C1 segment of cervical spinal cord (tissue), 14 donors: ENCODE measurements around the gene DYSF.

ENCODE experiments used
- DNase-seq, 14 donors: peaks; one replicate each; lab custom pipeline; 2025; lab: John Stamatoyannopoulos, UW

The DYSF gene

DNA sequence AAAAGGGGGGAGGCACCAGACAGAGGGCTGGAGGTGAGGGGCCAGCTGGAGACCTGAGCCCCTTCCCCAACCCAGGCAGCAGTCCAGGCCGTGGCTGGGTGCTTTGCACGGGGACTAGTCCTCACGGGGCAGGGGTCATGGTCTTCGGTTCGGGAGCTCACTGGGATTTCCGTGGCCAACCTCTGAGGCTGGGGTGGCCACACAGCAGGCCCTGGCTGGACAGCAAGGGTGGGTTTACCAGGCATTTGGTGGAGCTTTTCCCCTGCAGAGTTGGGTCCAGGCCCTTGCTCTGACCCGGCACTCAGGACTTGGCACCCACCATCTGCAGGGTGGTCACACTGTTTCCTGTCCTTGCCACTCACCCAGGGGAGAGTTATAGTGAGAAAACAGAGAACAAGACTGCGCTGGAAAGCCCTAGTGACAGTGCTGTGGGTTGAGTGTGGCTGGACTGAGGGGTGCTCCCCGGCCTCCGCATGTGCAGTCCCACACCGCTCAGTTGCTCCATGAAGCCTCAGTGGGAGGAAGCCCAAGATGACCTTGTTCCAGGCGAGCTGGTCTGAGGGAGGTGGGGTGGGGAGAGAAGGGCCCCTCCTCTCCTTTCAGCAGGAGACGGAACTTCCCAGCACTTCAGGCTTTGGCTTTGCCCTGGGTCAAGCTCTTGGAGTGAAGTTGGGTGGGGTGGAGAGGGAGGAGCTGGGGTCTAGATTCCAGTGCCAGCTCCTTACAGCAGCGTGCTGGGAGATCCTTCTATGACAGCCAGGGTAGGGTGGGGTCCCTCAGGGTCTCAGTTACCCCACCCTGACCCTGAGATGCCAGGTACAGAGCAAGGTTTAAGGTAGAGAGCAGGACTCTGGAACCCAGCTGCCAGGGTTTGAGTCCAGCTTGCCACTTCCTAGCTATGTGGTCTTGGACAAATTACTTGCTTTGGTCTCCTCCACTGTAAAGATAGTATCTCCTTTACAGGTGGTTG lies 219.8 kb downstream of the DYSF start:
- no peak for DNase-seq

DNA sequence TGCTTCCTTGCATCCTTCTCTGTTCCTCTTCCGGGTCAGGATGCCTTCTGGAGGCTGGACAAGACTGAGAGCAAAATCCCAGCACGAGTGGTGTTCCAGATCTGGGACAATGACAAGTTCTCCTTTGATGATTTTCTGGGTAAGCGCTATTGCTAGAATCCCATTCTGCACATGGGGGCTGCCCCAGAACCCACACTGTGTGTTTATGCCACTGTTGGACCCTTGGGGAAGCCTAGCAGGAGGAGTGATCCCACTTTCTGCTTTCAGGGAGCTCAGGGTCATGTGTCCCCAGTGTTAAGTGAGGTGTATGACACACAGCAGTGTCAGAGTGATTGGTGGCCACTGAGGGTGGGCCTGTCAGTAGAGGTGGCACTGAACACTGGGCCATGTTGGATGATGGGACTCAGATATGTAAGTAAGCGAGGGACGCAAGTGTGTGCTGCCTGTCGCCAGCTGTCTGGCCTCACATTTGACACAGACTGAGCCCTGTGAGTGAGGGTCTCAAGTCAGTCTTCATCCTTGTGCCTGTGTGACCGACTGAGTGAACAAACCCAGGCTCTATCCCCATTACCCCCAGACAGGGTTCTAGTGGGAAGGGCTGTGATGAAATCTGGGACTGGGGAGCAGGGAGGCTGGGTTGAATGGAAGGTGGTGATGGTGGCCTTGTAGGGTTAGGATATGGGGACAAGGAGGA lies 220.9 kb downstream of the DYSF start:
- DNase-seq = no peak

DNA sequence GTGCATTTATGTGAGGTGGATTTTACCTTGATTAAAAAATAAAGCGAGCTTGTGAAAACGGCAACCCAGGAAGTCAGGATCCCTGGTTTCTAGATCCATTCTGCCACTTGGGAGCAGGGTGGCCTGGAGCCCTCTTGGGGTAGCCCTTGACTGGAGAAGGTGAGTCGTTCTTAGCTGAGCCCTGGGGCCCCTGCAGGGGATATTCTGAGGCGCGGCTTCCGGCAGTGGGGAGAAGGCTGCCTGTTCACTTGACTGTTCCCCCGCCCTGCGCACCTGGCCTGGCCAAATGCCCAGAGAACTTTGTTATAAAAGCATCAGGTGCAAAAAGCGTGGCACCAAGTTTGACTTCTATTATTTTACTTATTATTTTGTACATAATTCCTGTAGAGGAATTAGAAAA lies 221.9 kb downstream of the DYSF start:
- no peak for DNase-seq

DNA sequence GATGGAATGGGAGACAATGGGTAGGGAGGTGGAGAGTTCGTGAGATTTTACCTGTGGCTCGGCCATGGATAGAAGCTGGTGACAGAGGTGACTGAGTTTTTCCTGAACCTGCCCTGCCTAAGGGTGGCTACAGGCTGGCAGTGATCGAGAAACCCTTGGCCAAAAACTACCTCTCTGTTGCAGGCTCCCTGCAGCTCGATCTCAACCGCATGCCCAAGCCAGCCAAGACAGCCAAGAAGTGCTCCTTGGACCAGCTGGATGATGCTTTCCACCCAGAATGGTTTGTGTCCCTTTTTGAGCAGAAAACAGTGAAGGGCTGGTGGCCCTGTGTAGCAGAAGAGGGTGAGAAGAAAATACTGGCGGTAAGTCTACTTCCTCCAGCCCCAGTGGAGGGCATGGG lies 225.5 kb downstream of the DYSF start:
- DNase-seq = peak in 1 of 14 donors; percentile 14

DNA sequence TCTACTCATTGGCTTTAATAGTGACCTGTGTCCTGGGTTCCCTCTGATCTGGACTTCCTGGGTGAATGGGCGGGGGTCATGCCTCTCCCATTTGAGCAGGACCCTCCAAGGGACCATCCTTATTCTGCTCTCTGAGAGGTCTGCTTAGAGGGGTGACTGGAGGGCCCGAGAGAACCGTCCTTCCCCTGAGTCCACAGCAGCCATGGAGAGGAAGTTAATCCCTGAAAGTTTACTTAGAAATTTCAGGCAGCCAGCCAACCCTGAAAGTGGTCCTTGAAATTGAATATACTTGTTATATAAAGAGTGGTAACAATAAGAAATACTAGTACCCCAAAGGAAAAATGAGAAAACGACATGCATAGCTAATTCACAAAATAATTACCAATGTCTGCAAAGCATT lies 226.1 kb downstream of the DYSF start:
- no peak for DNase-seq

DNA sequence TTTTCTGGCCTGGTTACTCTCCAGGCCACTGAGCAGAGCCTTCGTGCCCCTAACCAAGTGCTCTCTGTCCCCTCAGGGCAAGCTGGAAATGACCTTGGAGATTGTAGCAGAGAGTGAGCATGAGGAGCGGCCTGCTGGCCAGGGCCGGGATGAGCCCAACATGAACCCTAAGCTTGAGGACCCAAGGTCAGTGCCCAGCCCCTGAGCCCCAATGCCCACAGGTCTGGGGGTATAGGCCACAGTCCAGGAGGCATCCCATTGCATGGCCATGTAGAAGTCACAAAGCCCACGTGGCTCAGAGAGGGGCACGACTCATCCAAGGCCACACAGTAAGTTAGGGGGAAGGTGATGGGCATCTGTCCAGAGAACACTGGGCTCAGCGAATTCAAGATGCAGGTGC lies 227.6 kb downstream of the DYSF start:
- no peak for DNase-seq

DNA sequence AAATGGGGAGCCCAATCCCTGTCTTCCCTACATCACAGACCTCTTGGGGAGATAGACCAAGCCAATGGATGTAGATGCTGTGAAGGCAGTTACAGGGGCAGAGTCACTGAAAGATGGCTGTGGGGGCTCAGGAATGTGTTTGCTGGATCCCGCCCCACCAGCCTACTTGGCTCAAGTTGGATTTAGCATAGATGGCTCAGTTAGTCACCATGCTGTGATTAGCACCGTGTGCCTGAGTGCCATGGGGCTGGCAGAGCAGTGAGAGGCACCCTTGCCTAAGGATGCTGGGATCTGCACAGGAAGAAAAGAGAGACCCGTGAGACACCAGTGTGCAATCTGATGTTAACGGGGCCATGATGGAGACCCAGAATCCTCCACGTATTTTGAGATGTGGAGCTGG lies 228.3 kb downstream of the DYSF start:
- no peak for DNase-seq

DNA sequence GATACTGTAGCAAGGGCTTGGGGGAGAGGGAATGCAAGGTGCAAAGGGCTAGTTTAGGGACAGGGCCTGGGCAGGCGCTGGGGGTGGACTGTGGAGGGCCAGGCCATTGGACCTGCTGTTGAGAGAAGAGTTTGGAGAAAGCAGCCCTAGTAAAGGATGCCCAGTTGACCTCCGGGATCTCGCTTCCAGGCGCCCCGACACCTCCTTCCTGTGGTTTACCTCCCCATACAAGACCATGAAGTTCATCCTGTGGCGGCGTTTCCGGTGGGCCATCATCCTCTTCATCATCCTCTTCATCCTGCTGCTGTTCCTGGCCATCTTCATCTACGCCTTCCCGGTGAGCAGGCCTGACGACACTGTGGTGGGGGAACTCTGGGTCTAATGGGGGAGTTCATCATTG lies 229.0 kb downstream of the DYSF start:
- DNase-seq = no peak

DNA sequence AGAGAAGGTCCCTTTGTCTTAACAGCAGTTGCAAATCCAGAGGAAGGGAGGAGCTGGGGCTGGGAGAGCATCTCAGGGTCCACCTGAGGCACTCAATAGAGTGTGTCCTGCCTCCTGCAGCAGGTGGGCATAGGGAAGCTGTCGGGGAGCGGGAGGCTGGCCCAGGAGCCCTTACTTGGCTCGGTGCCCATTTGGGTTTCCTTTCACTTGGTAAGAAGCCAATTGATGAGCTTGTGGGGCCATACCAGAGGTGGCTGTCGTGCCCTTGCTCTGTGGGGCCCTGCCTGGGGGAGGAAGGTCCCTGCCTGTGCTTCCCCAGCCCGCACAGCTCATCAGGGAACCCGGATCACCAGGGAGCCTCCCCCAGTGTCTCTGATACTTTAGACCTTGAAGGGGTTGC lies 229.7 kb downstream of the DYSF start:
- DNase-seq = no peak

DNA sequence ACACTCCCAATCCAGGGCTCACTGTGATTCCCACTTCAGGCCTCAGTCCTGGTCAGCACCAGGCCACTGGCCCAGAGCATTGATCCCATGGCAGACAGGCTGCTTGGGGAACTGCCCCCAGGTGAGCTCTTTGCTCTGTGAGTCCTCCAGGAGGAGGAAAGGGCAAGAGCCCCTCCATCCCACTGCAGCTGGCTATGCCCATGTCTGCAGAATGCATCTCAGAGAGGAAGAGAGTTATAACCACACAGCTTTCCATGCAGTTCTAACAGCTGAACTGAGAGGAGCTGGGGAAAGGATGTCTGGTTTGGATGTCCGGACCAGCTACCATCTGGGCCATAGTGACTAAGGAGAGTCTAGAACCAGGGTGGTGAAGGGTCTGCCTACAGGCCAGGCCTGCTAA lies 230.3 kb downstream of the DYSF start:
- DNase-seq = no peak

DNA sequence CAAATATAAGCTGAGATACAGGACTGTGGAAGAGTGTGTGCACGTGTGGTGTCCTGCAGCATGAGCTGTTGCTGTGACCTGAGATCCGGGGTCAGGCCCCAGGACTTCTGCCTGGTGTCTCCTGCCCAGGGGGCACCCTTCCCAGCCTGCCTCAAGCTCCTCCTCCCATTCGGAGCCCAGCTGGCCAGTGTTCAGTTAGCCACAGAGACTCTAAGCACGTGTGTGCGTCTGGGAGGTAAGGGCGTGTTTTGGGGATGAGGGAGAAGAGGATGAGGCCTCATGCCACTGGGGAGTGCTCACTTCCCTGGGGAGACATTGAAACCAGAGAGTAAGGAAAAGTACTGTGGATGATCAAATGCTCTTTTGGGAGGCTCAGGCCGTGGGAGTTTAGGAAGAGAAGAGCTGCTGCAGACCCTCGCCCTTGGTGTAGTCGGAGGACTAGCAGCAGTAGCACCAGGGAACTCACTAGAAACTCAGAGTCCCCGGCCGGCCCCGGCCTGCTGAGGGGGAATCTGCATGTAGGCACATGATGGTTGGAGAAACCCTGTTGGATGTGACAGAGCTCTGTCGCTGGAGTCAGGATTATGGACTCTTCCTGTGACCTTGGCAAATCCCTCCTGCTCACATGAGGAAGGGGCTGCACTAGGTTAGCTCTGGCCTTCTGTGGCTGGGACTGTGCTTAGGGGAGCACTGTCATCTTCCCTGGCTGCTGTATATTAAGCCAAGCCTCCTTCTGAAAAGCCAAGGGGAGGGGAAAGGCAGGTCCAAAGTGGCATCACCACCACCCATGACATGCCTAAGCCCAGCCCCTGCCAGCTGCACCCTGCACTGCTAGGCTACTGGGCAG lies 231.1 kb downstream of the DYSF start:
- DNase-seq = no peak

DNA sequence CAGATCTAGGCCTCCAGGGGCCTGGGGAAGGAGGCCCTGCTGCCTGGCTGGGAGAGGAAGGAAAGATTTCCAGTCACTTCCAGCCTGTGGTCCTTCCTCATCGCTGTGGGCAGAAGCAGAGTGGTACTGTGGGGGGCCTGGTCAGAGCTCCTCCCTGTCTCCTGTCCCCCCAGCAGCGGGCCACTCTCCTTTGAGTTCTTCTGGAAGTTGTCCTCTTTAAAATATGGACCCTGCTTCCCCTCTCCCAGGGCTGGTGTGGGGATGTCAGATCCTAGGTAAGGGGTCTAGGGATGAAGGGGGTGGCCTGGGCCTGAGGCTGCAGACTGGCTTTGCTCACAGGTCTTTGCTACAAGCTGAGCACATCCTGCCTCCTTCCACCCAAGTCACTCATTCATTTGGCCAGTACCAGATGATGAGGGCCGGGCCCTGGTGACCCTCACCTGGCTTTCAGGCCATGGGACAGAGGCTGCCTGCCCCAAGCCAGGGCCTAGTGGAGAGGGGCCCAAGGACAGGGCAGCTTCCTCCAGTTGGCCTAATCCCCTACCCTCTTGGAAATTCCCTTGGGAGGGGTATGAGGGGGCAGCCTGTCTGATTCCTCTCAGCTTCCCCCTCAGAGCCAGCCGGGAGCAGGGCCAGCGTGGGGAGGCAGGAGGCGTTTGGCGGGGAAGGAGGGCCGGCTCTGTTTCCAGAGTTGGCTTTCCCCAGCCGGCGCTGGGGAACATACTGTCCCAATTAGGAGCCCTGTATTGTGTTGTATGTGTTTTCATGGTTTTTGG lies 231.9 kb downstream of the DYSF start:
- DNase-seq = peak in 8 of 14 donors; percentile 11 to 64 (median 40)

DNA sequence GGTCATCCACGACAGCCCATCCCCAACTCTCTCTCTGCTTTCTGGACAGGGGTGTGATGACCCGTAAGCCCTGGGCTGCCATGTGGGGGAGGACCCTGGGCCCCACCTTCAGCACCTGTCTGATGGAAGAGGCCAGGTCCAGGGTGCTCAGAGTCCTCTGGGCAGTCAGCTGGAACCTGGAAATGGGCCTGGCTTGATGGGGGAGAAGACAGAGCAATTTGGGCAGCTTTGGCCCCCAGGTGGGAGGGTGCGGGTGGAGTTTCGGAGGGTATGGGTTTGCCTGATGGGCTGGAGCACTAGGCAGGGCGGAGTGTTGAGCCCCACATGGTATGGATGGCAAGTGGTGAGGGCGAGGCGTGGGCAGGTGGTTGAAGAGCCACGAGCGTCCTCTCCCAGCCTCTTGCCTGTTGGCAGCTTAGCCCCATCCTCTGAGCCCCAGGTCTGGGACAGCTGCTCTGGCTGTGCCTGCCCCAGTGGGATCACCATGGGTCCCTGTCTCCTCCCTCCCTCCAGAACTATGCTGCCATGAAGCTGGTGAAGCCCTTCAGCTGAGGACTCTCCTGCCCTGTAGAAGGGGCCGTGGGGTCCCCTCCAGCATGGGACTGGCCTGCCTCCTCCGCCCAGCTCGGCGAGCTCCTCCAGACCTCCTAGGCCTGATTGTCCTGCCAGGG lies 232.7 kb downstream of the DYSF start:
- DNase-seq = no peak

DNA sequence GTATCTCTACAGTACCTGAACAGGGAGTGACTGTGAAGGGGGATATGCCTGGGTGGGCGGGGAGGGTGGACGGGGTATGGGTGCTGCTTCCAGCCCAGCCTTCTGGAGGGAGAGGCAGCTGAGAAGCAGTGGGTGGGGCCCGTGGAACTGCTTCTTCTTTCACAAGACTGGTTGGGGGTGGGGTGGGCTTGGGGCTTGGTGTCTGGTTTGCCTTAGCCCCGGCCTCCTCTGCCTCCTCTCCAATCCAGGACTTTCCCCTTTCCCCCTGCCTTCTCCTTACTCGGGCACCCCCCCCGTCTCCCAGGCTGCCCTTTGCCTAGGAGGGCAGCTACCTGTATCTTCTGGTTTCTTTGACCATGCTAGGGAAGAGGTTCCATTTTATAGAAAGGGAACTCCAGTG lies 233.4 kb downstream of the DYSF start:
- DNase-seq = no peak

DNA sequence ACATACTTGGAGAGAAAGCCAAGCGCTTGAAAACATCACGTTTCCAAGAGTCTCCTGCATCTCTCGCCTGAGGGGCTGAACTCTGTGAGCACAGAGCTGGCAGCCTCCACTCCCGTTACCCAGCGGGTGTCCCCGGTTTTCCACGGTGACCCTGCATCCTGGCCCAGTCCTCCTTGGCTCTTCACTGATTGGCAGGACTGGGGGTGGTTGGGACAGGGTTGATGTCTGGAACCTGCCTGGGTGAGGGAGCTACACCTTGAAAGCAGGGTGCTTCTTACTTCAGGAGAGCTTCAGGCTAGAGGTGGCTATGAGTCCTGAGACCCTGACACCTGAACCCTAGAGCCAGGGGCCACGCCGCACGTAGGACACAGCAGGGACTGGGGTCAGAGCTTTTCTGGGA lies 234.1 kb downstream of the DYSF start:
- DNase-seq = no peak

DNA sequence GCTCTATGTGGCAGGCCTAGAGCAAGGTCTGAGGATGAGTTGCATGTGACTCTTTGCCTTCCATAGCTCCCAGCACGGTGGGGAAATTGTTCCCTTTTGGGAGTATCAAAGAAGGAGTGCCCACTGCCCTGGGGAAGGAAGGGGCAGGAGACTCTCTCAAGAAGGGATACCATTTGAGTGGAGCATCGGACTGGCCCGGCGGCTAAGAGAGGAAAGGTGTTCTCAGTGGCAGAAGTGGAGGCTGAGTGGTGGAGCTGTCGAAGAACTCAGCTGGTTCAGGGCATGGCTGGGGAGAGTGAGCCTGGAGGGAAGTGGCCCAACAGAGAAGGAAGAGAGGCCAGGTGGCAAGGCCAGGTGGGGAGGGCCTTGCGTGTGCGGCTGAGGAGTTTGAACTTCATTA lies 235.2 kb downstream of the DYSF start:
- DNase-seq = no peak

DNA sequence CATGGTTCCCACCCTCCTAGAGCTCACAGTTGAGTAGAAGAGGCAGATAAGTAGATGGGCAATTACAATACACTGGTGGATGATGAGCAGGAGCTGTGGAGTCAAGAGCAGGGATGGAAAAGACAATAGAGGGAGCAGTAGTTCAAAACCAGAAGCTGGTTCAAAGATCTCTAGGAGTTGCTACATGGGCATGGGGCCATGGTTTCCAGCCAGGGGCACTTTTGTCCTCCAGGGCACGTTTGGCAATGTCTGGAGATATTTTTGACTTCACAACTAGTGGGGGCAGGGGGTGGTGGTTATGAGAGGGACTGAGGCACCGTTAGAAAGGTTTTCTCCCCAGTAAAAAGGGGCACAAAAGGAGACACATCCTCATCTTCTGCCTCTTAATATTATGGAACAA lies 236.0 kb downstream of the DYSF start:
- DNase-seq = no peak

DNA sequence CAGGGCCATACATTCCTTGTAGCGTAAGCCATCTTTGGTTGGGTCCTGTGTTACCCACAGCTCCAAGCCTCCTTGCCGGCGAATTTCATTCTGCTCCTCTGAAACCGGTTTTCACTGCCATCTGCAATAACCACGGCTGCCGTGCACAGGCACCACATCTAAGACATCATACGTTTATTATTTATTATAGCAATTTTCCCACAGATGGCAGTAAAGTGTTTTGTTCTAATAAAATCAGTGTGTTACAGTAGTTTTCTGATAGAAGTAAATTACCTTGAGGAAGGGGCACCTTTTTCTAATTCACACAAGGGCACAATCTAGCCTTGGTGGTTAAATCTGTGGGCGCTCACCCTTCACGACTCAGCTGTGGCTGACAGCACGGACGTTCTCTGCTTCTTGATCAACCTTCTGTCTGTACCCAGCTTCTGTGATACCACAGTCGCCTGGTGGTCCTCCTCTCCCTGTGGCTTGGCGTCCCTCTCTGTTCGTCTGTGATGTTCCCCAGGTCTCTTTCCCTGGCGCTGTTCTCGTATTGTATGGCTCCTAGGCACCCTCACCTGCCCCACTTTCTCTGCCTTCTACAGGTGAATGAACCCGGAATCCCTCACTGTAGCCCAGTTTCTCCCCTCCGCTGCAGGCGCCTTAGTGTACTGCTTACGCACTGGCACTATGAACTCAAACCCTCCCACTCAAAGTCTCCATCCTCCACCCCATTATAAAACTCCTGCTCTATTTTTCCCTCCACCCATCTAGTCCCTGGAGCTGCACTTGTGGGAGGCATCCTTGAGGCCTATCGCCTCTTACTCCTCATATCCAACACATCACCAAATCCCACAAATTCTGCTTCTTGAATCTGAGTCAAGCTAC lies 236.8 kb downstream of the DYSF start:
- DNase-seq = no peak

DNA sequence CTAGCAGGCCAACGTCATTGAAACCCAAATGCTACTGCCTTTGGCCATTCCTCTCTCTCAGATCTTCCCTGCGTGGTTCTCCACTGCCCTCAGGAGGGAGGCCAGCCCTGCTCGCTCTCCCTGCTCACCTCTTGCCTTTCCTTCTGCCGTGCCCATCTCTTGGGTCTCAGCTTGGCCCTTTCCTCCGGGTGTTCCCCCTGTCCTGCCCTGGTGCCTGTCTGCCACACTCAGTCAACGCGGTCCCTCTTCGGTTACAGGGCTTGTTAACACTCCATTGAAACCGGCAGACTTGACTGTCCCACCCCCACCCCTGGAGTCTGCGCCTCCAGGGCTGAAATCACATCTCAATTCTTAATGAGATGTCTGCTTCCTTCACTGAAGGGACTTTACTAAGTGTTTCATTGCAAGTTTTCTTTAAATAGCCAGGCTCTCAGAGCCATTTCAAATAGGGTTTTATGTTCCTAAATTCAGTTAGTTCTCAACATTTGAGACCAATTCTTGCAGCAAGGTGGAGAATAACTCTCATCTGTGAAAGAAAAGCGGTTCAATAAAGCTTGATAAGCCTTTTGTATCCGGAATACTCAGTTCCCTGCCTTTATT lies 237.6 kb downstream of the DYSF start:
- DNase-seq = no peak
